NCI-H1048 (cell line): ENCODE measurements around the gene ADAMTS2.

ENCODE experiments used
- DNase-seq: peaks from one replicate; lab custom pipeline; 2025; lab: John Stamatoyannopoulos, UW

Gene ADAMTS2

GRCh38 chr5:179193746-179194145 is 151.5 kb downstream of the ADAMTS2 start:
- no peak for DNase-seq

GRCh38 chr5:179192891-179193470 is 152.3 kb downstream of the ADAMTS2 start:
- DNase-seq = no peak

- no peak for DNase-seq
These were observed 152.9 kb downstream of the ADAMTS2 start for GRCh38 chr5:179192185-179192890.

- no peak for DNase-seq
These were observed 153.6 kb downstream of the ADAMTS2 start for GRCh38 chr5:179191506-179192184.

DNA sequence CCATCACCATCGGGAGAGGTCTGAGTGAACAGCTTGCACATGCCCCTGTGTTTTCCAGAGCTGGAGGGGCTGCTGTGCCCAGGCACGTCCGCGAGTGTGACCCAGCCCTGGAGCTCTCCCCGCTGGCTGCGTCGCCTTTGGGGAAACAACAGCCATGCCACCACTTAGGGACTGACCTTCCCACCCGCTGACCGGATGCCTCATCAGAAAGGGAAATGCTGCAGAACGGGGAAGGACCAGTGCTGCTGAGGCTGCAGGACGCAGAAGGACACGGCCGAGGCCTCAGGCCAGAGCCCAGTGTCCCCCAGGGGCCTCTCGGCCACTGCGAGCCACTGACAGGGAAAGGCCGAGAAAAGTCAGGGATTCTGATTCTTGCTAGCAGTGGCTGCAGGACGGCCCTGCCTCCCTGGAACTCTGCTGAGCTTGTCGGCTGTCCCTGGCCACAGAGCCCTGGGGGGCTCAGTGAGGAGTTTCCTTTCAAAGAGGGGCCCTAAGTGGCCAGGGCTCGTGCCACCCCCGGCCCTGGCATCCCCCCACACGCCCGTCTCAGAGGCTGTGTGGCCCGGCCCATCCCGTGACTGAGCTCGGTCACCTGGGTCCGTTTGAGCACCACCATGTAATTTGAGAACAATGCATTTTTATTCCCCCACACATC is 154.3 kb downstream of the ADAMTS2 start:
- DNase-seq = no peak

- DNase-seq = no peak
These were observed 156.6 kb downstream of the ADAMTS2 start for GRCh38 chr5:179188636-179189035.

GRCh38 chr5:179187681-179188575 is 157.3 kb downstream of the ADAMTS2 start:
- no peak for DNase-seq

DNA sequence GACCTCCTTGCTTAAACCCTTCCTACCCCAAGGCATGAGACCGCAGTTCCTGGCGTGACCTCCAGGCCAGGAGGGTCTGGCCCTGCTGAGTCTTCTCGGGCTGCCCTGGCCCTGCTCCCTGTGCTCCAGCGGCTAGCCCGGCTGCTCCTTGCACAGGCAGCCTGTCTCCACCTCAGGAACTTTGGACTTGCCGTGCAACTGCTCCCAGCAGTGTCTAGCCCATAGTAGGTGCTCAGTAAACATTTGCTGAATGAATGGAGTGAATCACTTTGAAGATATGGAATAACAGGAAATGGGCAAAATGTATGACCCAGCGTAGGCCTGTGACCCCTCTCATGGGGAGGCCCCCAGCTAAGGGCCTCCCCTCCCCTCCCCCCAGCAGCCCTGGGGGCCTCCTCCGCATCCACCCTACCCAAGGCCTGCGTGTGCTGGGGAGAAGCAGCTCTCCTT is 158.0 kb downstream of the ADAMTS2 start:
- no peak for DNase-seq

DNA sequence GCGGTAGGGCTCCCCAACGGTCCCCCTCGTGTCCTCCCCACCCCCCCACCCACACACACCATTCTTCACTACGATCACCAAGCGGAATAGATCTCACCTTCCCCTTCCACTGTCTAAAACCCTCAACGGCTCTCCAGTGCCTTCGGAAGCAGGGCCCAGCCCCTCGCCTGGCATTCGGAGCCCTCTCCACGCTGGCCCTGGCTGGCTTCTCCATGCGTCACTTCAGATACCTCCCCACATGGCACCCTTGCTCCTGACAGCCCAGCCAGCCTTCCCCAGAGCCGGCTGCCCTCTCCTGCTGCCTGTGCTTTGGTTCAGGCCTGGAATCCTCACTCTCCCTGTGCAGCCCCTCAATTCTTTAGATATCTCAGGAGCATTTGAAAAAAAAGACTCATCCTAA is 158.5 kb downstream of the ADAMTS2 start:
- no peak for DNase-seq

GRCh38 chr5:179185941-179186411 is 159.3 kb downstream of the ADAMTS2 start:
- no peak for DNase-seq

GRCh38 chr5:179185256-179185940 is 159.9 kb downstream of the ADAMTS2 start:
- no peak for DNase-seq

- no peak for DNase-seq
These were observed 160.7 kb downstream of the ADAMTS2 start for GRCh38 chr5:179184521-179185050.

DNA sequence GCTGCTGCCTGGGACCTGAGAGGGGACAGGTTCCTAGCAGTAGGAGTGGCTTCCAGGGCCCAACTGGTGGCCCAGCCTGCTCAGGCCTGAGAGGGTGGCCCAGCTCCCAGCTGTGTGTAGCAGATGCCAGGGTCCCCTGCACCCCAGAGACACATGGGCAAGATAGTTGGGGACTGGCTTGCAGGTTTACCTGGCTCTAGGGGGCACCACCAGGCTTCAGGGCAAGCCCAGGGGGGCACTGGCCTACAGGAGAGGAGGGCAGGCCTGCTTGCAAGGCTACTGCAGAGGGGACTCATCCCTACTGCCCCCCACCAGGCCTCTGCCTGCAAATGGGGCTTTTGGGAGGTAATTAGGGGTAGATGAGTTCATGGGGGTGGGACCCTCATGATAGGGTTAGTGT is 161.8 kb downstream of the ADAMTS2 start:
- DNase-seq = no peak

DNA sequence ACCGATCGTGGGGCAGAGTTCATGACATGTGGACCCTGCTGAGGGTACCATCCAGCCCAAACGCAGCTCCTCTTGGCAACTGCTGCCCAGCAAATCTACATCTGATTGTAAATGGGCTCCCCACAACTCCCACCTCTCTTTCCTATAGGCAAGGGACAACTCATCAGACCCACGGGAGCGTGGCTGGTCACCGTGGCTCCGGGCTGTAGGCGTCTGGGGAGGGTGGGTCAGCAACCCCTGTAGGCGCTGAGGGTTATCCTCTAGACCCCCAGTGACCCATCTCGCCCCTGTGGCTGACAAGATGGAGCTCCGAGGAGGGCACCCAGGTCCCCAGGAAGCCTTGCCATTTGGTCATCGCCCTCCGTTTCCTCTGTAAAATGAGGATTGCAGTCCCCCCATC is 162.7 kb downstream of the ADAMTS2 start:
- no peak for DNase-seq

GRCh38 chr5:179181988-179182387 is 163.3 kb downstream of the ADAMTS2 start:
- DNase-seq = no peak

GRCh38 chr5:179180921-179181645 is 164.2 kb downstream of the ADAMTS2 start:
- DNase-seq = no peak

GRCh38 chr5:179180061-179180610 is 165.1 kb downstream of the ADAMTS2 start:
- DNase-seq = no peak

GRCh38 chr5:179177711-179178575 is 167.3 kb downstream of the ADAMTS2 start:
- DNase-seq = no peak
